ENCODE data around the gene NET1.

GRCh38 chr10:5435328-5435727 lies 23.0 kb downstream of the NET1 start:
- TF ChIP-seq CTCF (IDR thresholded peaks at IDR 0.05) (no peak), POLR2A (IDR thresholded peaks at IDR 0.05) (no peak)

All from adrenal gland (tissue), 5 donors.